ENCODE results near the gene LAYN.

DNA sequence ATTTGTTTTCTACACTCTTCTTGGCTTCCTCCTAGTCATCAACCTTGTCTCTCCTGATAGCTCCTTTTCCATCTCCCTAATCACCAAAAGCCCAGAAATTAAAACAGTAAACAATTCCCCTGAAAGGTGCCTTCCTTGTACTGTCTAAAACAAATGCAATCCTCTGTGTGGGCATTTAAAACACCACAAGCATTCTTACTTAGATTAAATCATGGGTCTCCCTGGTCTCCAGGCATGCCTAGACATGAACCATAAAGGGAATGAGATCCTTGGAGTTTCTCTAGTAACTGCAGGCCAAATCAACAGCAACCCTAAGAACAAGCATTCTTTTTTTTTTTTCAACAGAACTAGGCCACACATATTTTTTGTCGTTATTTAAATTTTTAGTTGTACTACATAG is 30.2 kb upstream of the LAYN start:
- no peak for TF ChIP-seq EZH2 (IDR thresholded peaks at IDR 0.05; ENCODE audit: borderline replicate concordance)
- TF ChIP-seq, protein P1, sequence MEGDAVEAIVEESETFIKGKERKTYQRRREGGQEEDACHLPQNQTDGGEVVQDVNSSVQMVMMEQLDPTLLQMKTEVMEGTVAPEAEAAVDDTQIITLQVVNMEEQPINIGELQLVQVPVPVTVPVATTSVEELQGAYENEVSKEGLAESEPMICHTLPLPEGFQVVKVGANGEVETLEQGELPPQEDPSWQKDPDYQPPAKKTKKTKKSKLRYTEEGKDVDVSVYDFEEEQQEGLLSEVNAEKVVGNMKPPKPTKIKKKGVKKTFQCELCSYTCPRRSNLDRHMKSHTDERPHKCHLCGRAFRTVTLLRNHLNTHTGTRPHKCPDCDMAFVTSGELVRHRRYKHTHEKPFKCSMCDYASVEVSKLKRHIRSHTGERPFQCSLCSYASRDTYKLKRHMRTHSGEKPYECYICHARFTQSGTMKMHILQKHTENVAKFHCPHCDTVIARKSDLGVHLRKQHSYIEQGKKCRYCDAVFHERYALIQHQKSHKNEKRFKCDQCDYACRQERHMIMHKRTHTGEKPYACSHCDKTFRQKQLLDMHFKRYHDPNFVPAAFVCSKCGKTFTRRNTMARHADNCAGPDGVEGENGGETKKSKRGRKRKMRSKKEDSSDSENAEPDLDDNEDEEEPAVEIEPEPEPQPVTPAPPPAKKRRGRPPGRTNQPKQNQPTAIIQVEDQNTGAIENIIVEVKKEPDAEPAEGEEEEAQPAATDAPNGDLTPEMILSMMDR (IDR thresholded peaks at IDR 0.05; ENCODE audit: poor library complexity): no peak
